HepG2 (cell line): Measurements from ENCODE around the gene CISH. TPM values are rescaled to one million over a fixed set of nuclear protein-coding genes. Genes with fewer than 3 reads are reported as not detected.

Experiments
- ELF1 ChIP-seq: sonication (generic); formaldehyde crosslinking; IDR thresholded peaks from 2 replicates; pipeline ENCODE4 v1.4.0; 2020; ENCODE audit warnings: missing genetic modification reagents
- GZF1 ChIP-seq: sonication (generic); formaldehyde crosslinking; IDR thresholded peaks from 2 replicates; pipeline ENCODE4 v1.5.1; 2020; ENCODE audit warnings: mild to moderate bottlenecking, missing genetic modification reagents
- IRX3 ChIP-seq: sonication (generic); formaldehyde crosslinking; IDR thresholded peaks from 2 replicates; pipeline ENCODE4 v1.8.1; 2023; ENCODE audit warnings: mild to moderate bottlenecking, low read depth, missing genetic modification reagents, borderline replicate concordance
- MED13 ChIP-seq: sonication (generic); formaldehyde crosslinking; IDR thresholded peaks from 2 replicates; pipeline ENCODE4 v1.5.0; 2020; ENCODE audit warnings: missing genetic modification reagents
- MTF2 ChIP-seq: sonication (generic); formaldehyde crosslinking; IDR thresholded peaks from 2 replicates; pipeline ENCODE4 v1.5.0; 2020; ENCODE audit warnings: missing genetic modification reagents, borderline replicate concordance
- NR2F2 ChIP-seq: IDR thresholded peaks from 2 replicates; pipeline ENCODE4 v1.6.1; 2012; ENCODE audit warnings: low read depth, inconsistent platforms, borderline replicate concordance
- POGK ChIP-seq: sonication (generic); formaldehyde crosslinking; conservative IDR thresholded peaks from 2 replicates; pipeline ENCODE4 v1.8.0; 2022; ENCODE audit warnings: mild to moderate bottlenecking, moderate library complexity, missing genetic modification reagents
- PTBP1 ChIP-seq: fragments of 200-400 bp; formaldehyde crosslinking; IDR thresholded peaks from 2 replicates; pipeline ENCODE4 v1.6.1; 2018; ENCODE audit warnings: low read length, low read depth; ENCODE audit not compliant: poor library complexity, severe bottlenecking
- RFXAP ChIP-seq: sonication (generic); formaldehyde crosslinking; IDR thresholded peaks from 2 replicates; pipeline ENCODE4 v1.4.0; 2020; ENCODE audit warnings: missing genetic modification reagents, borderline replicate concordance
- YEATS2 ChIP-seq: sonication (generic); formaldehyde crosslinking; IDR thresholded peaks from 2 replicates; pipeline ENCODE4 v1.4.0; 2020; ENCODE audit warnings: missing genetic modification reagents, borderline replicate concordance
- ZNF138 ChIP-seq: sonication (generic); formaldehyde crosslinking; IDR thresholded peaks from 2 replicates; pipeline ENCODE4 v1.5.0; 2020; ENCODE audit warnings: mild to moderate bottlenecking, low read depth, missing genetic modification reagents
- ZNF383 ChIP-seq: sonication (generic); formaldehyde crosslinking; IDR thresholded peaks from 2 replicates; pipeline ENCODE4 v1.4.0; 2020; ENCODE audit warnings: missing genetic modification reagents, mild to moderate bottlenecking, borderline replicate concordance
- ZNF609 ChIP-seq: sonication (generic); formaldehyde crosslinking; IDR thresholded peaks from 2 replicates; pipeline ENCODE4 v1.4.0; 2020; ENCODE audit warnings: mild to moderate bottlenecking, missing genetic modification reagents, borderline replicate concordance
- ZNF652 ChIP-seq: IDR thresholded peaks from 2 replicates; pipeline ENCODE4 v1.6.1; 2016; ENCODE audit warnings: low read depth, borderline replicate concordance
- ZNF672 ChIP-seq: sonication (generic); formaldehyde crosslinking; IDR thresholded peaks from 2 replicates; pipeline ENCODE4 v1.8.1; 2022; ENCODE audit warnings: missing genetic modification reagents
- ZNF773 ChIP-seq: sonication (generic); formaldehyde crosslinking; IDR thresholded peaks from 2 replicates; pipeline ENCODE4 v1.4.0; 2020; ENCODE audit warnings: missing genetic modification reagents, borderline replicate concordance
- ZNF784 ChIP-seq: sonication (generic); formaldehyde crosslinking; IDR thresholded peaks from 2 replicates; pipeline ENCODE4 v1.5.1; 2020; ENCODE audit warnings: missing genetic modification reagents, mild to moderate bottlenecking, borderline replicate concordance
- ZNF883 ChIP-seq: sonication (generic); formaldehyde crosslinking; IDR thresholded peaks from 2 replicates; pipeline ENCODE4 v1.5.1; 2020; ENCODE audit warnings: mild to moderate bottlenecking, missing genetic modification reagents; ENCODE audit errors: not compliant biosample characterization
- polyA plus RNA-seq, 8 experiments: library from polyadenylated mRNA; depleted of rRNA in 3 of 8; stranded (reverse) in 7 of 8; unstranded in 1 of 8; fragments of >200 nt; fragmentation: Illumina TruSeq in 4 of 8; extraction: Trizol in 4 of 8; gene quantifications; 2 replicates each; pipeline versions ENCODE4 v1.2.1 to v1.2.3, GENCODE V29; 2011 to 2016; ENCODE audit warnings: low read depth in 4 of 8, missing spikeins in 1 of 8, mixed read lengths in 1 of 8; ENCODE audit not compliant: insufficient read depth in 1 of 8
- total RNA-seq, 5 experiments: library from RNA; depleted of rRNA; stranded (reverse); fragments of >200 nt; fragmentation: Illumina TruSeq; extraction: Trizol; gene quantifications; 2 replicates each; pipeline ENCODE4 v1.2.3, GENCODE V29; 2016; ENCODE audit warnings: low read depth in 1 of 5
- TF ChIP-seq, protein P1 (sequence below): sonication (generic); formaldehyde crosslinking; IDR thresholded peaks from 2 replicates; pipeline ENCODE4 v1.5.0; 2020; ENCODE audit warnings: mild to moderate bottlenecking, missing genetic modification reagents, moderate library complexity

The CISH gene
- total and polyA plus RNA-seq, 2 of the 13 experiments (the other 11 are each of a cell fraction or from before 2014, with no cell fraction given) = 0.91 to 1.5 TPM

DNA sequence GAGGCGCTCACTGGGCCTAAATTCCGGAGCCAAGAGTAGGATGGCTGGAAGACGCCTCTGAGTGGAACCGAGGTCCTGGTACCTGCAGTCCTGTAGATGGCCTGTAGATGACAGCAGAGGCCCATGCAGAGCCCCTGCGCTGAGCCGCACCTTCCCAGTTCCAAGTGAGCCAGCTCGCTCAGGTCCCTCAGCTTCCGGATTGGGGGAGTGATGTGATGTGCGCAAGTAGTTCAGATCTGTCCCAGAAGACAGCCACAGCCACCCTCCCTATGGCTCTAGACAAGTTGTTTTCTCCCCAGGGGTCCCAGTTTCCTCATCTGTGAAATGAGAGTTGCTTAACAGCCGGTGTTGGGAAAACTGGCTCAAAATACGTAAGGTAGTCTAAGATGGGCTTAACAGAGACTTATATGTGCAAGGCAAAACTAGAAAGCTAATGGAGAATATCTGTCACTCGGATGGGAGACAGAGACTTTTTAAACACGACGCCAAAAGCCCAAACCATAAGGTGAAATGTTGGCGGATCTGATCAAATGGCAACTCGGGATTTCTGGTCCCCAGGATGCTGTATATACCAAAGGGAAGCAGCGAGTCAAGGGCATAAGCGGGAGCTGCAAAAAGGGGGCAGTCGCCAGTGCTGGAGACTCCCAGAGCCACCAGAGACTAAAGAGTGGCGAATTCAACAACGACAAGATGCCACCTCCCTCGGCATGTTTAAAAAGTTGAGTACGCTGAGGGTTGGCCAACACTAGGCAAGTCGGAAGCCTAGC, 4.6 kb upstream of the CISH start (continued):
- no peak for TF ChIP-seq IRX3 (CRISPR knock-in tag)
- no peak for TF ChIP-seq ZNF652 (CRISPR knock-in tag)
- no peak for TF ChIP-seq ZNF138 (CRISPR knock-in tag)
- no peak for TF ChIP-seq PTBP1
- no peak for TF ChIP-seq ZNF383 (CRISPR knock-in tag)
- TF ChIP-seq, protein P1, sequence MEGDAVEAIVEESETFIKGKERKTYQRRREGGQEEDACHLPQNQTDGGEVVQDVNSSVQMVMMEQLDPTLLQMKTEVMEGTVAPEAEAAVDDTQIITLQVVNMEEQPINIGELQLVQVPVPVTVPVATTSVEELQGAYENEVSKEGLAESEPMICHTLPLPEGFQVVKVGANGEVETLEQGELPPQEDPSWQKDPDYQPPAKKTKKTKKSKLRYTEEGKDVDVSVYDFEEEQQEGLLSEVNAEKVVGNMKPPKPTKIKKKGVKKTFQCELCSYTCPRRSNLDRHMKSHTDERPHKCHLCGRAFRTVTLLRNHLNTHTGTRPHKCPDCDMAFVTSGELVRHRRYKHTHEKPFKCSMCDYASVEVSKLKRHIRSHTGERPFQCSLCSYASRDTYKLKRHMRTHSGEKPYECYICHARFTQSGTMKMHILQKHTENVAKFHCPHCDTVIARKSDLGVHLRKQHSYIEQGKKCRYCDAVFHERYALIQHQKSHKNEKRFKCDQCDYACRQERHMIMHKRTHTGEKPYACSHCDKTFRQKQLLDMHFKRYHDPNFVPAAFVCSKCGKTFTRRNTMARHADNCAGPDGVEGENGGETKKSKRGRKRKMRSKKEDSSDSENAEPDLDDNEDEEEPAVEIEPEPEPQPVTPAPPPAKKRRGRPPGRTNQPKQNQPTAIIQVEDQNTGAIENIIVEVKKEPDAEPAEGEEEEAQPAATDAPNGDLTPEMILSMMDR (CRISPR knock-in tag) = peak; percentile 98
- TF ChIP-seq MED13 = 0 out of 2 replicates have a peak, but pooled peaks have one; percentile 9
- TF ChIP-seq NR2F2 = no peak
- TF ChIP-seq ZNF672 (CRISPR knock-in tag) = no peak
- 0 out of 2 replicates have a peak, but pooled peaks have one; percentile 44 for TF ChIP-seq GZF1
- 0 out of 2 replicates have a peak, but pooled peaks have one; percentile 29 for TF ChIP-seq MTF2
- TF ChIP-seq RFXAP (CRISPR knock-in tag) = 0 out of 2 replicates have a peak, but pooled peaks have one; percentile 24
- TF ChIP-seq ZNF609 = no peak
- TF ChIP-seq ZNF883 (CRISPR knock-in tag) = peak; percentile 30
- peak; percentile 14; the same call in 1 of the 2 replicates for TF ChIP-seq YEATS2
- TF ChIP-seq POGK (CRISPR knock-in tag) = 0 out of 2 replicates have a peak, but pooled peaks have one; percentile 18
- 0 out of 2 replicates have a peak, but pooled peaks have one; percentile 30 for TF ChIP-seq ZNF773 (CRISPR knock-in tag)
- peak; percentile 81 for TF ChIP-seq ELF1 (CRISPR knock-in tag)
- 0 out of 2 replicates have a peak, but pooled peaks have one; percentile 62 for TF ChIP-seq ZNF784
